Liver (tissue), 9 donors: ENCODE measurements around the gene CACNG8. TPM values are rescaled to one million over a fixed set of nuclear protein-coding genes. Genes with fewer than 3 reads are reported as not detected.

ENCODE experiments used
- DNase-seq: peaks from one replicate; pipeline ENCODE4 v3.0.0-alpha.2; 2017; ENCODE audit warnings: low spot score
- H3K27ac ChIP-seq, 2 donors: one replicate each; pipeline ENCODE4 v1.7.0; 2013; ENCODE audit warnings: inconsistent platforms in 2 of 2, low read length in 2 of 2, control low read depth in 1 of 2, low read depth in 1 of 2, mild to moderate bottlenecking in 1 of 2
- H3K27me3 ChIP-seq, 4 donors: one replicate each; pipeline versions ENCODE4 v1.6.1 to v1.7.0; 2013; ENCODE audit warnings: low read length in 3 of 4, inconsistent platforms in 1 of 4, mild to moderate bottlenecking in 1 of 4, moderate library complexity in 1 of 4; ENCODE audit not compliant: control insufficient read depth in 4 of 4, insufficient read depth in 4 of 4
- H3K36me3 ChIP-seq, 4 donors: one replicate each; pipeline versions ENCODE4 v1.6.1 to v1.7.0; 2013; ENCODE audit warnings: low read length in 3 of 4, mild to moderate bottlenecking in 3 of 4, low read depth in 1 of 4, moderate library complexity in 1 of 4; ENCODE audit not compliant: control insufficient read depth in 4 of 4, insufficient read depth in 3 of 4
- H3K4me1 ChIP-seq, 4 donors: one replicate each; pipeline versions ENCODE4 v1.6.1 to v1.7.0; 2013; ENCODE audit warnings: low read length in 3 of 4, mild to moderate bottlenecking in 3 of 4, moderate library complexity in 1 of 4; ENCODE audit not compliant: control insufficient read depth in 4 of 4, insufficient read depth in 4 of 4
- H3K4me3 ChIP-seq, 3 donors: one replicate each; pipeline versions ENCODE4 v1.6.1 to v1.7.0; 2013; ENCODE audit warnings: low read length in 3 of 3, control low read depth in 1 of 3, low read depth in 1 of 3, mild to moderate bottlenecking in 1 of 3
- H3K9ac ChIP-seq, 2 donors: one replicate each; pipeline ENCODE4 v1.7.0; 2013; ENCODE audit warnings: low read length in 2 of 2, mild to moderate bottlenecking in 2 of 2, moderate library complexity in 2 of 2, control low read depth in 1 of 2, low read depth in 1 of 2
- H3K9me3 ChIP-seq, 4 donors: one replicate each; pipeline versions ENCODE4 v1.6.1 to v1.7.0; 2013; ENCODE audit warnings: low read length in 3 of 4; ENCODE audit not compliant: control insufficient read depth in 4 of 4
- ATF3 ChIP-seq: IDR thresholded peaks from 2 replicates; pipeline ENCODE4 v1.6.1; 2016; ENCODE audit warnings: antibody characterized with exemption
- CTCF ChIP-seq: fragments of 150-350 bp; IDR thresholded peaks from 2 replicates; pipeline ENCODE4 v1.5.1; 2017; ENCODE audit warnings: improper control_type of control experiment, low read depth, low read length; ENCODE audit not compliant: missing input control
- EGR1 ChIP-seq, 2 donors: IDR thresholded peaks; 2 replicates each; pipeline ENCODE4 v1.6.1; 2016 to 2018; ENCODE audit warnings: antibody characterized with exemption in 2 of 2, low read depth in 2 of 2
- FOXA2 ChIP-seq: IDR thresholded peaks from 2 replicates; pipeline ENCODE4 v1.6.1; 2016; ENCODE audit warnings: antibody characterized with exemption
- HNF4A ChIP-seq, 2 donors: conservative IDR thresholded peaks; 2 replicates each; pipeline ENCODE4 v1.6.1; 2016; ENCODE audit warnings: antibody characterized with exemption in 2 of 2, mild to moderate bottlenecking in 2 of 2
- MAX ChIP-seq: IDR thresholded peaks from 2 replicates; pipeline ENCODE4 v1.6.1; 2016; ENCODE audit warnings: antibody characterized with exemption
- NR2F2 ChIP-seq: IDR thresholded peaks from 2 replicates; pipeline ENCODE4 v1.6.1; 2016; ENCODE audit warnings: antibody characterized with exemption
- RAD21 ChIP-seq, 2 donors: IDR thresholded peaks; 2 replicates each; pipeline ENCODE4 v1.6.1; 2016; ENCODE audit warnings: antibody characterized with exemption in 2 of 2, mild to moderate bottlenecking in 2 of 2
- REST ChIP-seq: IDR thresholded peaks from 2 replicates; pipeline ENCODE4 v1.6.1; 2016; ENCODE audit warnings: antibody characterized with exemption, mild to moderate bottlenecking
- RXRA ChIP-seq, 2 donors: IDR thresholded peaks; 2 replicates each; pipeline ENCODE4 v1.6.1; 2017 to 2018; ENCODE audit warnings: antibody characterized with exemption in 2 of 2, mild to moderate bottlenecking in 1 of 2
- SP1 ChIP-seq: IDR thresholded peaks from 2 replicates; pipeline ENCODE4 v1.6.1; 2018; ENCODE audit warnings: antibody characterized with exemption, mild to moderate bottlenecking
- TAF1 ChIP-seq: conservative IDR thresholded peaks from 2 replicates; pipeline ENCODE4 v1.6.1; 2016; ENCODE audit warnings: antibody characterized with exemption, mild to moderate bottlenecking
- YY1 ChIP-seq: IDR thresholded peaks from 2 replicates; pipeline ENCODE4 v1.6.1; 2016; ENCODE audit warnings: antibody characterized with exemption, mild to moderate bottlenecking
- WGBS: extraction: QIAGEN DNeasy Blood & Tissue Kit; methylation state at CpG from one replicate; pipeline ENCODE4 v1.1.7; 2013; 5-methylcytosine and 5-hydroxymethylcytosine counted together
- polyA plus RNA-seq, 2 donors: library from polyadenylated mRNA; stranded (reverse) in 1 of 2; unstranded in 1 of 2; fragments of 200-250 nt in 1 of 2; fragments of >200 nt in 1 of 2; fragmentation: Nextera tagmentation in 1 of 2; extraction: Ambion mirVana in 1 of 2; gene quantifications; one replicate each; pipeline versions ENCODE4 v1.2.1 to v1.2.3, GENCODE V29; 2013 to 2015
- total RNA-seq, 2 donors: library from RNA; depleted of rRNA; stranded (reverse); fragments of >200 nt; gene quantifications; one replicate each; pipeline ENCODE4 v1.2.3, GENCODE V29; 2014
- donor health status: healthy.
- donor health status: healthy.
- donor health status: healthy.
- donor health status: healthy.
- donor health status: healthy.

Gene CACNG8
- total and polyA plus RNA-seq, 4 donors: under 0.01 TPM; not detected in 3

GRCh38 chr19:53951947-53952346 is 10.8 kb upstream of the CACNG8 start:
- DNase-seq: no peak
- H3K9ac ChIP-seq: no peak overlapping the region
- WGBS: 79% methylated on average over 9 of the region's 9 CpGs
- H3K9me3 ChIP-seq: no peaks in the 10 kb centered on the region
- H3K27ac ChIP-seq: no peak overlapping the region
- no peaks in the 10 kb centered on the region for H3K36me3 ChIP-seq
- H3K4me1 ChIP-seq: no peaks in the 10 kb centered on the region
- TF ChIP-seq NR2F2: no peak
- no peak for TF ChIP-seq RAD21 (IDR thresholded peaks at IDR 0.05)
- TF ChIP-seq TAF1: no peak
- no peak for TF ChIP-seq HNF4A (conservative IDR thresholded peaks at IDR 0.05)
- no peak for TF ChIP-seq RXRA (IDR thresholded peaks at IDR 0.05)
- TF ChIP-seq CTCF: no peak
- TF ChIP-seq FOXA2: no peak
- TF ChIP-seq MAX: no peak
- H3K4me3 ChIP-seq: no peak overlapping the region
- H3K27me3 ChIP-seq: no peaks in the 10 kb centered on the region

GRCh38 chr19:53953383-53953782 is 9.4 kb upstream of the CACNG8 start:
- no peaks in the 10 kb centered on the region for H3K36me3 ChIP-seq
- H3K27me3 ChIP-seq: peaks cover 2 to 8% (median 4%) of the 10 kb centered on the region in 4 donors
- no peak for DNase-seq
- H3K4me3 ChIP-seq: no peak overlapping the region
- H3K4me1 ChIP-seq: no peaks in the 10 kb centered on the region
- no peak for TF ChIP-seq REST
- TF ChIP-seq SP1: no peak
- no peak for TF ChIP-seq ATF3
- TF ChIP-seq RAD21 (IDR thresholded peaks at IDR 0.05): no peak
- no peak for TF ChIP-seq YY1
- TF ChIP-seq NR2F2: no peak
- no peak for TF ChIP-seq EGR1 (IDR thresholded peaks at IDR 0.05; ENCODE audit: low read depth in 2 of 2)
- no peak for TF ChIP-seq MAX
- no peak for TF ChIP-seq HNF4A (conservative IDR thresholded peaks at IDR 0.05)
- H3K9ac ChIP-seq: no peak overlapping the region
- no peak overlapping the region for H3K27ac ChIP-seq
- 86% methylated on average over 8 of the region's 8 CpGs for WGBS
- H3K9me3 ChIP-seq: no peaks in the 10 kb centered on the region
